Activated CD4-positive, alpha-beta T cell treated with anti-CD3 and anti-CD28 coated beads for 36 hours (primary cell): Measurements from ENCODE around the gene SFXN1. TPM values are rescaled to one million over a fixed set of nuclear protein-coding genes. Genes with fewer than 3 reads are reported as not detected.
"Not testable (repeated sequence)": the region's sequence is repeated elsewhere in the genome, so short reads cannot be mapped to it uniquely, and the experiment has no call there.

Experiments used
- ATAC-seq: fragments of 200-7000 bp; cut with Tn5 transposase; one replicate; pipeline ENCODE4 v1.10.0; 2021; ENCODE audit warnings: mild to moderate bottlenecking, moderate library complexity
- CTCF ChIA-PET: fragments of 350-600 bp; sonication (Branson Sonifier 250); formaldehyde crosslinking; loops from one replicate; lab custom pipeline; 2021; ENCODE audit warnings: antibody characterized with exemption; lab: Charles Lee
- POLR2A ChIA-PET: fragments of 350-600 bp; sonication (Branson Sonifier 250); formaldehyde crosslinking; loops from one replicate; lab custom pipeline; 2021; ENCODE audit warnings: antibody characterized with exemption, inconsistent platforms; lab: Charles Lee
- DNase-seq: peaks from one replicate; pipeline ENCODE4 v3.0.0-alpha.2; 2020
- H3K27ac Mint-ChIP-seq: one replicate; pipeline ENCODE4 v1.8.0; 2021; ENCODE audit warnings: mixed read lengths
- H3K27me3 Mint-ChIP-seq: one replicate; pipeline ENCODE4 v1.8.0; 2021; ENCODE audit warnings: mixed read lengths
- H3K36me3 Mint-ChIP-seq: one replicate; pipeline ENCODE4 v1.8.0; 2021; ENCODE audit warnings: low read depth, mixed read lengths
- H3K4me1 Mint-ChIP-seq: one replicate; pipeline ENCODE4 v1.8.0; 2021; ENCODE audit warnings: mixed read lengths
- H3K4me3 Mint-ChIP-seq: one replicate; pipeline ENCODE4 v1.8.0; 2021; ENCODE audit warnings: mild to moderate bottlenecking, moderate library complexity, mixed read lengths
- H3K9me3 Mint-ChIP-seq: one replicate; pipeline ENCODE4 v1.8.0; 2021; ENCODE audit warnings: low read depth, mixed read lengths
- intact Hi-C, 2 experiments: fragments of 100-400 bp; cut with DNase I in 1 of 2; cut with micrococcal nuclease in 1 of 2; formaldehyde crosslinking; loops; one replicate each; pipeline versions ENCODE4 v1.14.2 to v1.15.1; 2022 to 2024; cut with DNase I, micrococcal nuclease
- total RNA-seq, 2 experiments: library from RNA; stranded (reverse); gene quantifications; one replicate each; pipeline ENCODE4 v1.2.3, GENCODE V29; 2021

Gene SFXN1, protein sequence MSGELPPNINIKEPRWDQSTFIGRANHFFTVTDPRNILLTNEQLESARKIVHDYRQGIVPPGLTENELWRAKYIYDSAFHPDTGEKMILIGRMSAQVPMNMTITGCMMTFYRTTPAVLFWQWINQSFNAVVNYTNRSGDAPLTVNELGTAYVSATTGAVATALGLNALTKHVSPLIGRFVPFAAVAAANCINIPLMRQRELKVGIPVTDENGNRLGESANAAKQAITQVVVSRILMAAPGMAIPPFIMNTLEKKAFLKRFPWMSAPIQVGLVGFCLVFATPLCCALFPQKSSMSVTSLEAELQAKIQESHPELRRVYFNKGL
- total RNA-seq = 100 to 1,000 TPM; 322 to 433 TPM

DNA sequence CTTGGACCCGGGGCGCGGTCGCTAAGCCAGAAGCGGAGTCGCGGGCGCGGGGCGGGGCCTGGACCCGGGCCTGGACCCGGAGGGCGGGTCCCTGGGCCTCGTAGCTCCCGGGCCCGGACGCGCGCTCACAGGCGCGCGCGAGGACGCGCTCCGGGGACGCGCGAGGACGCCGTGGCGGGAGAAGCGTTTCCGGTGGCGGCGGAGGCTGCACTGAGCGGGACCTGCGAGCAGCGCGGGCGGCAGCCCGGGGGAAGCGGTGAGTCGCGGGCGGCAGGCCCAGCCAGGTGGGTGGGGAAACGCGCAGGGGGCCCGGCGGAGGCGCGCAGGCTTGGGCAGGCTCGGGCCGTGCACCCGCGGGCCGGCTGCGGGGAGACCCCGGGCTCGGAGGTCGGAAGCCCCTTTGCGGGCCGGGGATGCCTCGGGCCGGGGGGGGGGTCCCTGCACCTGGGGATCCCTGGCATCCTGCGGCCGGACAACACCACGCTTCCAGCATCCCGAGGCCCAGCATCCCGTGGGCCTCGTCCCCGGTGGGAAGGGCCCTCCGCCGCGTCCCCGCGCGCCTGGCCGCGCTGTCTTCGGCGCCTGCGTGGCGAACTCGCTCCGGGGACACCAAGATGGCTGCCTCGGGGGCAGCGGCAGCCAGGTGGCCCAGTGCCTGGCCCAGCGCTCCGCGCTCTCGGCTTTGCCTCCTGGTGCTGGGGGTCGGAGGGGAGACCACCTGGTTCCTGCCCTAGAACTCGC is at the start of gene SFXN1:
SFXN1 (plus strand) TSS at position 177 of the 741 bp plus-strand sequence. CDS start 13,544 bp downstream, outside the sequence.
- DNase-seq = peak; percentile 90
- H3K4me1 Mint-ChIP-seq = peaks cover 47% of the 10 kb centered on the region

DNA sequence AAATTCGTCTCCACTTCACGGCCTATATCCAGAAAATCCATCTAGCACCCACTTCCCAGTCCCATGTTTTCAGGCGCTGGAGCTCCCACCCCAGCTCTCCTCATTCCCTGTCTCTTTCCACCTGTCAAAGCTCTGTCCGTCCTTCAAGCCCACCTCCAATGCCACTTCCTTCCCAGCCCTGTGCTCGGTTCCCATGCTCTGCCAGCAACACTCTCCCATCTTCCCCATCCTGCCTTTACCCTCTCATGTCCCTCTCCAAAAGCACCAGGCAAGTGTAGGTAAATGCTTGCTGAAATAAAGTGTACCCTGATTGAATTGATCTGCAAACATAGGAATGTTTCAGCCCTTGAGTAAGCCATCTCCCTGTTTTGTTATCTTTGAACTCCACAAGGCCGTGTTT is 43.6 kb upstream of the SFXN1 start:
- POLR2A ChIA-PET = no interaction called here
- Mint-ChIP-seq H3K27ac (no peak overlapping the region), H3K27me3 (peaks cover 17% of the 10 kb centered on the region), H3K9me3 (no peaks in the 10 kb centered on the region), H3K4me1 (no peaks in the 10 kb centered on the region), H3K4me3 (no peak overlapping the region), H3K36me3 (no peaks in the 10 kb centered on the region)
- intact Hi-C loops = no loop called here
- no peak for ATAC-seq
- CTCF ChIA-PET = no interaction called here
- DNase-seq = no peak

More for the DNA sequence above, at the start of gene SFXN1:
- ChIA-PET POLR2A (interaction anchor here (0.6 to 2.0 kb wide), 4 partner anchors 14 to 39 kb away, joined by 3 to 8 read pairs (median 4); no protein-coding TSS in a partner anchor), CTCF (interaction anchor here (0.6 to 4.8 kb wide), 6 partner anchors 11 to 56 kb away, joined by 3 to 32 read pairs (median 4); no protein-coding TSS in a partner anchor)
- no peaks in the 10 kb centered on the region for H3K9me3 Mint-ChIP-seq
- H3K27me3 Mint-ChIP-seq = peaks cover 3% of the 10 kb centered on the region
- peak; percentile 79 for ATAC-seq
- H3K36me3 Mint-ChIP-seq = peaks cover 45% of the 10 kb centered on the region
- peak within 1 kb of the TSS; percentile 99 for H3K27ac Mint-ChIP-seq
- peak within 1 kb of the TSS; percentile 97 for H3K4me3 Mint-ChIP-seq
- intact Hi-C loops = loop anchor here (1.0 to 10.0 kb wide), 7 partner anchors 39 to 1862 kb away; partner anchors contain the start of genes BOD1 (in 1 of the 2), CPEB4 (in 1 of the 2), HRH2 (in 1 of the 2) and TSPAN17 (in 1 of the 2)

DNA sequence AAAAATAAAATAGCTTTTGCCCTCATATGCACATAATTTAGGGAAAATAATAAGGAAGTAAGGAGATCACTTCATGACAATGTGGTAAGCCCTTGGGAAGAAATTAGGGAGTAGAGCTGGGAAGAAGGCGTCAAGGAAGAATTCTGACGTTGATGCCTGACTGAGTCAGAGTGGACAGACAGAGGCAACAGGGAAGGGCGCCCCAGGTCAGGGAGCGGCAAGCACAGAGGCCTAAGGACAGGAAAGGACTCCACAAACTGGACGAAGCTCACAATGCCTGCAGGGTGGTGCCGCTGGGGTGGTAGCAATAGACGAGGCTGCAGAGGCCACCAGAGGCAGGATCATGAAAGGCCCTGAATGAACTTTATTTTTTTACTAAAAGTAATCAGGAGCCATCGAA is 42.0 kb upstream of the SFXN1 start:
- intact Hi-C loops = no loop called here
- Mint-ChIP-seq H3K4me1 (no peaks in the 10 kb centered on the region), H3K9me3 (no peaks in the 10 kb centered on the region), H3K4me3 (no peak overlapping the region), H3K36me3 (no peaks in the 10 kb centered on the region), H3K27me3 (peaks cover 22% of the 10 kb centered on the region), H3K27ac (no peak overlapping the region)
- no peak for DNase-seq
- ATAC-seq = no peak
- ChIA-PET CTCF (interaction anchor here (0.5 kb wide), 1 partner anchor 83 kb away, joined by 3 read pairs; no protein-coding TSS in a partner anchor), POLR2A (no interaction called here)

DNA sequence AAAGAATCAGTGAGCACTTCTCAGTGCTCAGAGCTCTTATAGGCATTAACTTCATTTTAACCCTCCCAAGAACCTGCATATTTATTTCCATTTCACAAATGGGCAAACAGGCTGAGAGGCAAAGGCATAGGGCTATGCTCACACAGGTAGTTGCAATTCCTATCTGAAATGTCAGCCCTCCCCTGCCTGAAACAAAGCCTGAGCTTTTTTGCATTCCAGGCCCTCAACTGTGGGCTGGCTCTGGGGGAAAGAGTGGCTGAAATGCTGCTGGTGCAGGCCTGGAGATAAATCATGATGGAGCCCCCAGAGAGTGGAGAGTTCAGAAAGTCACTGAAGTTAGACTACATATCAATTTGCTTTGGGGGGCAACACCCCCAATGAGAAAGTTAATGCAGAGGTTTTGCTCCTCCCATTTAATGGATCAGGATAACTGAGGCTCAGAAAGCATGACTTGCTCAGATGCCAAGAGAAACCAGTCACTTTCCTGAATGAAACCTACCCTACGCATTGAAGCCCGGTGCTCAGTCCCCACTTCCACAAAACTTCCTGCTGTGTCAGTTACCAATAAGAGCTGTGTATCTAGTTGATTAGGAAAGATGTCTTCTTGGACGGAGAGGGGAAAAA is 40.0 kb upstream of the SFXN1 start:
- intact Hi-C loops = no loop called here
- ATAC-seq (no peak), DNase-seq (no peak)
- Mint-ChIP-seq H3K4me3 (no peak overlapping the region), H3K36me3 (no peaks in the 10 kb centered on the region), H3K27ac (no peak overlapping the region), H3K4me1 (no peaks in the 10 kb centered on the region), H3K9me3 (no peaks in the 10 kb centered on the region), H3K27me3 (peaks cover 42% of the 10 kb centered on the region)
- CTCF ChIA-PET = interaction anchor here (1.5 kb wide), 1 partner anchor 9 kb away, joined by 5 read pairs; no protein-coding TSS in a partner anchor
- POLR2A ChIA-PET = no interaction called here

DNA sequence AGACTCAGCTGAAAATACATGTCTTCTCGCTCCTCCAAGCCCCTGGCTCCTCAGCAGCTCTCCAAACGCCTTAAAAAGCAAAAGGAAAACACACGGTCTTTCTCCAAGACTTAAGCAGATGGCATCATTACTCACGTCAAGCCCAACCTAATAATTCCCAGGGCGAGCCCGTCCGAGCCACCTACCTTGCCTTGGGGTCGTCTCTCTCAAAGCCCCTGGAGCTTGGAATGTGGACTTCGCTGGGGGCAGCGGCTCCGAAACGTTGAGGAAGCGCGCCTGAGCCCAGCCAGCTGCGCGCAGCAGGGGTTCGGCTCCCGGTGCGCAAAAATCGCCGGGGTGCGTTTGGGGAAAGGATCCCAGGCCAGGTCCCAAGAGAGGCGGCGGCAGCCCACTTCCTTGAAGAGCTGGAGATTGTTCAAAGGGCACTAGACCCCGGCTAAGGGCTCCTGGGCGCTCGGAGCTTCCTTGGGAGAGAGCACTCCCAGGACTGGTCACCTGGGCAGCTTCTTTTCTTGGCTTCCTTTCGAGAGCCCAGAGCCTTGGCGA is 34.8 kb upstream of the SFXN1 start:
- H3K4me3 Mint-ChIP-seq = no peak overlapping the region
- H3K4me1 Mint-ChIP-seq = peaks cover 5% of the 10 kb centered on the region
- DNase-seq (no peak), ATAC-seq (no peak)
- intact Hi-C loops = loop anchor here (1.0 kb wide), 2 partner anchors 492 to 533 kb away; no protein-coding TSS in a partner anchor
- H3K9me3 Mint-ChIP-seq = no peaks in the 10 kb centered on the region
- CTCF ChIA-PET = interaction anchor here (0.6 to 1.5 kb wide), 7 partner anchors 9 to 494 kb away, joined by 3 to 5 read pairs (median 4); no protein-coding TSS in a partner anchor
- H3K27ac Mint-ChIP-seq = no peak overlapping the region
- no peaks in the 10 kb centered on the region for H3K36me3 Mint-ChIP-seq
- H3K27me3 Mint-ChIP-seq = peaks cover 55% of the 10 kb centered on the region
- POLR2A ChIA-PET = no interaction called here

DNA sequence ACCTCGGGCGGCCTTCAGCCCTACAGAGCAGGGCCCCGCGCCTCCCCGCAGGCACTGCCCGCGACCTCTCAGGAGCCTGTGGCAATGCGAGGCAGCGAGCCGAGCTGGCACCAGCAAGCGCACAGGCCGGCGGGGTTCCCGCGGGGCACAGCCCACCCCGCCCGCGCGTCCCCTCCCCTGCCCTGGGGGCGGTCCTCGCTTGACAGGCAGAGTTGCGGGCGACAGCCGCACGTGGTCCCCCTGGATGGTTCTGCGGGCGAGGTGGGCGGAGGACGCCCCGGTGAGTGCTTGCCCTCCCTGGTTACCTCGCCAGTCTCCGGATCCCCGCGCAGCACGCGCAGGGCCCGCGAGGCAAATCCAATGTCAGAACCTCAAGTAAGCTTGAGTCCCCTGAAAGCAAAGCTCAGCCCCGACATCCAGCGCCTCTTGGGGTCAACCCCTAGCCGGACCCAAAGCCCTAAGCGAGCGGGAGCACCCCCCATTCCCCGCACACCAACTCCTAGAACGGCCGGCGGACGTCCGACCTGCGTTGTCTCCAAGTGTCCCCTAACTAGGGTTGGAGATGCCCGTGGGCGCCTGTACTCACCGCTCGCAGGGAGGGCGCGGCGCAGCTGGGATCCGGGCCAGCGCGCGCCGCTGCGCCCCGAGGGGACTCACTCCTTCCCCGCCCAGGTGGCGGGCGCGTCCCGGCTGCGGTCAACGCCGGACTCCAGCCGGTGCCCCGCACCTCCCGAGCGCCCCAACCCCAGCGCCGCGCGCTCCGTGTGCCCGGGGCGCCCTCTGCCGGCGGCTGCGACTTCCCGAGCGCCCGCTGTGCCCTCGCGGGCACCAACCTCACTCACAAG is 34.1 kb upstream of the SFXN1 start, which contains the start of gene DRD1:
DRD1 (minus strand) TSS at position 123 of the 845 bp plus-strand sequence. CDS start 1,083 bp downstream, outside the sequence.
- Mint-ChIP-seq H3K27ac (no peak within 1 kb of the TSS), H3K9me3 (no peaks in the 10 kb centered on the region), H3K4me1 (peaks cover 5% of the 10 kb centered on the region), H3K36me3 (no peaks in the 10 kb centered on the region), H3K4me3 (peak within 1 kb of the TSS; percentile 40), H3K27me3 (peaks cover 52% of the 10 kb centered on the region)
- intact Hi-C loops = loop anchor here (1.0 kb wide), 2 partner anchors 493 to 534 kb away; no protein-coding TSS in a partner anchor
- ATAC-seq (peak; percentile 86), DNase-seq (peak; percentile 73)
- POLR2A ChIA-PET = no interaction called here
- CTCF ChIA-PET = interaction anchor here (0.6 to 1.5 kb wide), 7 partner anchors 8 to 494 kb away, joined by 3 to 5 read pairs (median 4); no protein-coding TSS in a partner anchor

DNA sequence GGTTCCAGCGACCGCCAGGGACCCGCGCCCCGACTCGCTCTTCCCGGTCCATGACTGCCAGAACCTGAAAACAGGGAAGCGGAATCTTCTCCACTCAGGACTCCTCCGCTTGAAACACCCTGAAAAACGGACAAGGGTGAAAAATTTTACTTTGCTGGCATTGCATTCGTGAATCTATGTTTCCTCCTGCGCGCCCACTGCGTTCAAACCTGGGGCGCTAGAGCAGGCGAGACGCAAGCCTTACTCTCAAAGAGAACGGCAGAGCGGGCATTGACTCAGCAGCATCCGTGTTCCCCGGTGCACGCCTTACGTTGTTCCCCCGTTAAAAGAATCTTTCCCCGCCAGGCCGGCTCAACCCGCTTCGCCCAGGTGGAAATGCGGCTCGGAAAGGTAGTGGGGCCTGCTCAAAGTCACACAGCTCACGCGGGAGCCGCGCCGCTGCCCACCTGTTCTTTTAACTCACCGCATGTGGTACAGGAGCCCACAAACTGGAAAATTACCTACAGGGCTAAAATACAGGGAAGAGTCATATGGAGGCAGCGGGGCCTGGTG is 33.4 kb upstream of the SFXN1 start:
- CTCF ChIA-PET = interaction anchor here (1.0 to 1.5 kb wide), 3 partner anchors 13 to 45 kb away, joined by 3 to 5 read pairs (median 4); no protein-coding TSS in a partner anchor
- POLR2A ChIA-PET = no interaction called here
- Mint-ChIP-seq H3K27ac (no peak overlapping the region), H3K9me3 (no peaks in the 10 kb centered on the region), H3K36me3 (no peaks in the 10 kb centered on the region), H3K27me3 (peaks cover 50% of the 10 kb centered on the region), H3K4me1 (peaks cover 5% of the 10 kb centered on the region), H3K4me3 (peak overlapping the region; percentile 40)
- intact Hi-C loops = loop anchor here (1.0 kb wide), 2 partner anchors 494 to 535 kb away; no protein-coding TSS in a partner anchor
- DNase-seq = no peak
- no peak for ATAC-seq

DNA sequence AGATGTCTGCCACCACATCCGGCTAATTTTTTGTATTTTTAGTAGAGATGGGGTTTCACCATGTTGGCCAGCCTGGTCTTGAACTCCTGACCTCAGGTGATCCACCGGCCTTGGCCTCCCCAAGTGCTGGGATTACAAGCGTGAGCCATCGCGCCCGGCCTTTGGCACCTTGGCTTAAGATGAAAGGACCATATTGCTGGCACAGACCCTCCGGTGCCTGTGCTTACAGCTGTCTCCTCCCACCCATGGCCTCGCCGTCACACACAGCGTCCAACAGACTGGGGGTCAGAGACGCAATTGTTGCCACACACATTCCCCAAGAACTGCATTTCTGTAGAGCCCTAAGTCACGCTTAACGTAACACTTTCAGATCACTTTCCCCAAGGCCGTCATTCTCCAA is 32.0 kb upstream of the SFXN1 start:
- H3K4me1 Mint-ChIP-seq, CTCF ChIA-PET, POLR2A ChIA-PET, ATAC-seq, H3K9me3 Mint-ChIP-seq, H3K36me3 Mint-ChIP-seq, DNase-seq, H3K4me3 Mint-ChIP-seq, H3K27ac Mint-ChIP-seq, intact Hi-C loops: not testable (repeated sequence)
- H3K27me3 Mint-ChIP-seq = peaks cover 51% of the 10 kb centered on the region

DNA sequence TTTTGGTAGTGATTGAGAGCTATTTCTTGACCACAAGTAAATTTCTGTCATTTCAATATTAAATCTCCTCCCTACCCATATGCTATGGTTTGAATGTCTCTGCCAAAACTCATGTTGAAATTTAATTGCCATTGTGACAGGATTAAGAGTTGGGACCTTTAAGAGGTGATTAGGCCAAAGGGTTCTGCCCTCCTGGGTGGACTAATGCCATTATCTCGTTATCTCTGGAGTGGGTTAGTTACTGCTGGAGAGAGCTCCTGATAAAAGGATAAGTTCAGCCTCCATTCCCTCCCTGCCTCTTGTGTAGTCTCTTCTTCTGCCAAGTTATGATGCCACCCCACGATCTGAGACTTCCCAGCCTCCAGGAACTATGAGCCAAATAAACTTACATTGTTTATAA is 30.8 kb upstream of the SFXN1 start:
- ChIA-PET CTCF (interaction anchor here (1.5 to 1.8 kb wide), 2 partner anchors 9 to 17 kb away, joined by 5 to 12 read pairs; no protein-coding TSS in a partner anchor), POLR2A (no interaction called here)
- intact Hi-C loops = no loop called here
- DNase-seq (no peak), ATAC-seq (no peak)
- Mint-ChIP-seq H3K4me3 (no peak overlapping the region), H3K9me3 (no peaks in the 10 kb centered on the region), H3K4me1 (peaks cover 5% of the 10 kb centered on the region), H3K27me3 (peaks cover 43% of the 10 kb centered on the region), H3K27ac (no peak overlapping the region), H3K36me3 (no peaks in the 10 kb centered on the region)

DNA sequence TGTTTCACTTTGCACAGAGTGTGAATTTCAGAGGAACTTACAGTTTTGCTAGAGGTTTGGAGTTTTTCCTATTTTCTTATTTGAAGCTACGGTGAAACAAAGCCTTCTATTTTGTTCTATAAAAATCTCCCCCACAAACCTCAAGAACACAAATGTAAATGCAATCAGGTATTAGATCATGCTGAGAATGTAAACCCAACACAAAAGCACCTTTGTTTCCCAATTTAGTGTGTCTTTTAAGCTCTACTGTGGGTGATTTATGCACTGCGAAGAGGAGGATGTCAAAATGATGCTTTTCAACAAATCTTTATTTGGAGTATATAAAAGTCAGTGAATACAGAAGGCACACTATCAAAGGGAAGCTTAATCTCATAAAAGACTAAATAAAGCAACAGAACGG is 30.1 kb upstream of the SFXN1 start:
- CTCF ChIA-PET = interaction anchor here (1.5 to 1.8 kb wide), 2 partner anchors 10 to 16 kb away, joined by 5 to 12 read pairs; no protein-coding TSS in a partner anchor
- H3K4me3 Mint-ChIP-seq = no peak overlapping the region
- intact Hi-C loops = no loop called here
- peaks cover 5% of the 10 kb centered on the region for H3K4me1 Mint-ChIP-seq
- H3K9me3 Mint-ChIP-seq = no peaks in the 10 kb centered on the region
- no peak for ATAC-seq
- no peaks in the 10 kb centered on the region for H3K36me3 Mint-ChIP-seq
- POLR2A ChIA-PET = no interaction called here
- no peak overlapping the region for H3K27ac Mint-ChIP-seq
- DNase-seq = no peak
- peaks cover 39% of the 10 kb centered on the region for H3K27me3 Mint-ChIP-seq
